ENCODE data around the gene GPR161. TPM values are rescaled to one million over a fixed set of nuclear protein-coding genes. Genes with fewer than 3 reads are reported as not detected.

Gene GPR161
- total RNA-seq, 1 donor from 2014 or later: 2.8 TPM

DNA sequence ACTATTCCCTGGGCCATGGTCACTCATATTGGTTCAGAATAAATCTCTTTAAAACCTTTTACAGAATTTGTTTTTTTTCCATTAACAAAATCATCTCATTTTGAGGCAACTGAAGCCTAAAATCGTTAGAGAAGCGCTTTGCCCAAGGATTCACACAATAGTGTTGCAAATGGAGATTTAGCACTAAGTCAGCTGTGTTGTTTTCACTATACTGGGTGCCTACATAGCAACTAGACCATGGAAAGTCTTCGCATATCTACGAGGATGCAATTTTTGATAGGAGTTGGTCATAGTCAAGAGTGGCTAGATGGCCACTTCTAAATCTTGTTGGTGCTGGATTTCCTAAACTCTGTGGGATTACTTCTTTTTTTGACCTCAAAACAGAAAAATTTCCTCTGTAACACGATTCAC lies 41.5 kb upstream of the GPR161 start:
- Histone ChIP-seq H3K27me3 (ENCODE audit: low read depth) (peaks cover 3% of the 10 kb centered on the region), H3K9me3 (replicated peaks) (no peaks in the 10 kb centered on the region), H3K4me3 (peak overlapping the region; percentile 75), H3K4me1 (peaks cover 18% of the 10 kb centered on the region), H3K27ac (replicated peaks) (peak overlapping the region; percentile 90), H3K36me3 (no peaks in the 10 kb centered on the region)
- no peak for TF ChIP-seq CTCF (IDR thresholded peaks at IDR 0.05; ENCODE audit: borderline replicate concordance)
- intact Hi-C loops (cut with micrococcal nuclease): no loop called here
- no peak for DNase-seq

DNA sequence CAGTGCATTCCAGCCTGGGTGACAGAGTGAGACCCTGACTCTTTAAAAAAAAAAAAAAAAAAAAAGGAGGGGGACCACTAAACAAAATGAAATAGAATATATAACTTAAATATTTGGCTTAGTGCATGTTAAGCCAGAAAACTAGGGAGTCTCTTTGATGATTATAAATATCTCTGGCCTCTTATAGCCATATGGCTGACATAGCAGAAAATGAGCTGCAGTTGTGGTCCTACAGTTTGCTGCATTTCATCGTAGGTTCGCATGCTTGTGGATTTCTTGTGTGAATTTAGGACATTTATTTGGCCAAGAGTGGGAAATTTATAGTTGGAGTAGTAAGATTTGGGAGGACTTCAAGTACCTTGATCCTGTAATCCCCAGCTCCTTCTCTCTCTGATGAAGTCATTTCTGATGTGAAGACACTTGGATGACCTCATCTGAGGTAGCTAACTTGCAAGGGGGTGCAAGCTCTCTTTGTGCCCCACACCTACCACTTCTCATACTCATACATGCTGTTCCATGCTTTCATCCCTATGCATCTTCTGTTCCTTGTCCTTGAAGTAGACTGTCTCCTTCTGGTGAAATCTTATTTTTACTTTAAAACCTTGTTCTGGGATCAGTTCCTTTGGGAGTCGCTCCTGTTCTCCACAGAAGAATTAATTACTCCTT lies 35.7 kb upstream of the GPR161 start:
- intact Hi-C loops (cut with micrococcal nuclease): no loop called here

GRCh38 chr1:168170564-168171508 lies 34.1 kb upstream of the GPR161 start:
- no peak overlapping the region for H3K4me3 ChIP-seq
- H3K36me3 ChIP-seq: no peaks in the 10 kb centered on the region
- no peaks in the 10 kb centered on the region for H3K9me3 ChIP-seq (replicated peaks)
- H3K27me3 ChIP-seq (ENCODE audit: low read depth): peaks cover 3% of the 10 kb centered on the region
- DNase-seq: no peak
- H3K4me1 ChIP-seq: no peaks in the 10 kb centered on the region
- TF ChIP-seq CTCF (IDR thresholded peaks at IDR 0.05; ENCODE audit: borderline replicate concordance): no peak
- no peak overlapping the region for H3K27ac ChIP-seq (replicated peaks)
- intact Hi-C loops (cut with micrococcal nuclease): no loop called here

More for the DNA sequence above, 35.7 kb upstream of the GPR161 start:
- Histone ChIP-seq H3K36me3 (no peaks in the 10 kb centered on the region), H3K27me3 (ENCODE audit: low read depth) (peaks cover 3% of the 10 kb centered on the region), H3K4me3 (no peak overlapping the region), H3K4me1 (no peaks in the 10 kb centered on the region), H3K27ac (replicated peaks) (no peak overlapping the region), H3K9me3 (replicated peaks) (no peaks in the 10 kb centered on the region)
- no peak for DNase-seq
- TF ChIP-seq CTCF (IDR thresholded peaks at IDR 0.05; ENCODE audit: borderline replicate concordance): no peak

GRCh38 chr1:168167806-168168205 lies 31.1 kb upstream of the GPR161 start:
- no peaks in the 10 kb centered on the region for H3K4me1 ChIP-seq
- H3K27ac ChIP-seq (replicated peaks): no peak overlapping the region
- H3K4me3 ChIP-seq: no peak overlapping the region
- H3K36me3 ChIP-seq: no peaks in the 10 kb centered on the region
- no peak for DNase-seq
- TF ChIP-seq CTCF (IDR thresholded peaks at IDR 0.05; ENCODE audit: borderline replicate concordance): no peak
- no peaks in the 10 kb centered on the region for H3K9me3 ChIP-seq (replicated peaks)
- H3K27me3 ChIP-seq (ENCODE audit: low read depth): no peaks in the 10 kb centered on the region
- intact Hi-C loops (cut with micrococcal nuclease): no loop called here

GRCh38 chr1:168164771-168165170 lies 28.0 kb upstream of the GPR161 start:
- Histone ChIP-seq H3K36me3 (no peaks in the 10 kb centered on the region), H3K27ac (replicated peaks) (no peak overlapping the region), H3K9me3 (replicated peaks) (peaks cover 11% of the 10 kb centered on the region), H3K4me3 (no peak overlapping the region), H3K27me3 (ENCODE audit: low read depth) (no peaks in the 10 kb centered on the region), H3K4me1 (no peaks in the 10 kb centered on the region)
- TF ChIP-seq CTCF (IDR thresholded peaks at IDR 0.05; ENCODE audit: borderline replicate concordance): no peak
- intact Hi-C loops (cut with micrococcal nuclease): no loop called here
- no peak for DNase-seq

Measured in left ventricle myocardium inferior (tissue), 1 donor.